PFSK-1 (cell line): Measurements from ENCODE around the gene OPA3.
A peak's percentile ranks its signal among the peaks of the same experiment; 100 is the strongest.

Source experiments
- FOXP2 ChIP-seq: optimal IDR thresholded peaks from 2 replicates; pipeline ENCODE3; 2011; ENCODE audit warnings: borderline replicate concordance, control low read depth, inconsistent platforms; ENCODE audit not compliant: insufficient read depth; ENCODE audit errors: extremely low read length, extremely low read depth
- POLR2AphosphoS5 ChIP-seq: IDR thresholded peaks from 2 replicates; pipeline ENCODE4 v1.6.1; 2012; ENCODE audit warnings: low read depth, mild to moderate bottlenecking, control low read depth, low read length, moderate library complexity
- REST ChIP-seq, 2 experiments: IDR thresholded peaks; 2 replicates each; pipeline versions ENCODE4 v1.6.1 to v1.8.0; 2011 to 2012; ENCODE audit warnings: low read depth in 2 of 2, low read length in 2 of 2, control low read depth in 1 of 2, inconsistent platforms in 1 of 2, mild to moderate bottlenecking in 1 of 2, moderate library complexity in 1 of 2; ENCODE audit not compliant: insufficient read depth in 1 of 2
- SIN3A ChIP-seq: IDR thresholded peaks from 2 replicates; pipeline ENCODE4 v1.6.1; 2012; ENCODE audit warnings: mild to moderate bottlenecking, low read length, moderate library complexity, borderline replicate concordance; ENCODE audit not compliant: insufficient read depth
- TAF1 ChIP-seq: IDR thresholded peaks from 2 replicates; pipeline ENCODE4 v1.6.1; 2012; ENCODE audit warnings: low read length, control low read depth, borderline replicate concordance; ENCODE audit not compliant: insufficient read depth

OPA3 gene

GRCh38 chr19:45615795-45616703, 31.4 kb upstream of the OPA3 start:
- TF ChIP-seq FOXP2 (peak; percentile 7), TAF1 (peak; percentile 55; the same call in 1 of the 2 replicates), REST (IDR thresholded peaks at IDR 0.05; ENCODE audit: insufficient read depth in 1 of 2, low read depth in 2 of 2, low read length in 2 of 2) (peak in 1 of 2 experiments; percentile 41; a peak in 1 of 4 replicates), POLR2AphosphoS5 (peak; percentile 51), SIN3A (no peak)

DNA sequence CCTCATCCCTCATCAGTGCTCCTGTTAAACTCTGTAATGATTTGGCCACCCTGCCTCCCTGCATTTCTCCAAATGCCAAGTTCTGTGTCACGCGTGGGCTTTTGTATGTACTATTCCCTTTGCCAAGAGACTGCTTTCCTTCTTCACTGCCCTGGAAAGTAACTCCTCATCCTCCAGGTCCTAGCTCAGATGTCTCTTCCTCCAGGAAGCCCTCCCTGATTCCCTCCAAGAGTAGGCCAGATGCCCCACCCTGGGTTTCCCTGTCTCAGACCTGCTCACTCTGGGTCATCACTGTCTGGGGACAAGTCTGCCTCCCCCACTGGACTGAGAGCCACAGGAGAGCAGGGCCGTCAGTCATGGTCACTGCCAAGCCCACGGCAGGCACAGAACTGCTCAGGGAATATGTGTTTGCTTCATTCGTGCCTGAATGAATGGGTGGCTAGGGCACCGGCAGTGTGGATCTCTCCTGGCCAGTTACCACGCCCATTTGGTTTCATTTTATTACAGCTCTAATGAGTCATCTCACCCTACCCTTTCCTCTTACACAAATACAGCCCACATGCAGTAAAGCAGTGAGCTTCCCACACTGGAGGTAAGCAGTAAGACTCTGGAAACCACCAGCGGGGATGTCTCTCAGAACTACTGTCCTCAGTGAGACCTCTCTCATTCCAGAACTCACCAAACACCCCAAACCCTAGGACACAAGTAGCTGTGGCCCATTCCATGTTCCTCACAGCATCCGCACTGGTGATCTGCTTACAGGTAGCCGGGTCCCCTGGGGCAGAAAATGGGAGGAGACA, 29.5 kb upstream of the OPA3 start:
- TF ChIP-seq TAF1 = no peak
- TF ChIP-seq REST (IDR thresholded peaks at IDR 0.05; ENCODE audit: insufficient read depth in 1 of 2, low read depth in 2 of 2, low read length in 2 of 2) = no peak
- TF ChIP-seq POLR2AphosphoS5 = no peak; the same call in 1 of the 2 replicates
- 0 out of 2 replicates have a peak, but pooled peaks have one; percentile 57 for TF ChIP-seq SIN3A

GRCh38 chr19:45608948-45609347, 24.3 kb upstream of the OPA3 start:
- TF ChIP-seq FOXP2 (no peak), POLR2AphosphoS5 (no peak), SIN3A (no peak), REST (IDR thresholded peaks at IDR 0.05; ENCODE audit: insufficient read depth in 1 of 2, low read depth in 2 of 2, low read length in 2 of 2) (no peak), TAF1 (no peak)

DNA sequence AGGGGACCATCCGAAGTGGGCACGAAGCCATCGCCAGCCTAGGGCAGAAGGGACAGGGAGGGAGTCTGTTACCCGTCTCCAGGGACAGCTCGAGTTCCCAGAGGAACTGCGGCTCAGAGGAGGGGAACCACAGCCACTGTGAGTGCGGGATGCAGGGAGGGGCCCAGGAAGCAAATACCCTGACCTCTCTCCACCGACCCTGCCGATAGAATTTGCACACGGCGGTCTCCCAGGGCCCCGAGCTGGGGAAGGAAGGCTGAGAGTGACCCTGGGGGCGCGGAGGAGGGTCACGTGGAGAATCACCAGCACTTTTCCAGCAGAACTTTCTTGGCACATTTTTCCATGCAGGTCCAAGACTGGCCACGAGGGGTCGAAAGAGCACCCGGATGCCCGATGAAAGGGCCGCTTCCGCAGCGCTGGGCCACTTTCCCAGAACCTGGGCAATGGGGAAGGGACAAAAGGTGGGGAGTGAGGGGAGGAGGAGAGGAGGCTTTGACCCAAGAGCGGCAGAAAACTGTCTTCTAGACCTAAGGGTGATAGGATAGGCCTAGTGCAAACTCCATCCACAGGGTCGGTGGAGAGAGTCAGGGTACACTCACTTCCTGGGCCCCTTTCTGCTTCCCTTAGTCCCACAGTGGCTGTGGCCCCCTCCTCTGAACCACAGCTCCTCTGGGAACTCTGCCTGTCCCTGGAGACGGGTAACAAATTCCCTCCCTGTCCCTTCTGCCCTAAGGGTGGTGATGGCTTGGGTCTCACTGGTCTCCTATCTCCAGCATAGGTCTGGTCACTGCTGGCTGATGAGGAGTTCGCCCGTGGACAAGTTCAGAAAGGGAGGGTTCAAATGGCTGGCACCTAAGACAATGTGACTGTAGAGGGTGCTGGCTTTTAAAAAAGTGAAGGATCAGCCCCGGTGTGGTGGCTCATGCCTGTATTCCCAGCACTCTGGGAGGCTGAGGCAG, 22.7 kb upstream of the OPA3 start:
- no peak for TF ChIP-seq POLR2AphosphoS5
- TF ChIP-seq SIN3A = no peak
- TF ChIP-seq TAF1 = no peak
- no peak for TF ChIP-seq FOXP2
- no peak for TF ChIP-seq REST (IDR thresholded peaks at IDR 0.05; ENCODE audit: insufficient read depth in 1 of 2, low read depth in 2 of 2, low read length in 2 of 2)
